ENCODE measurements around the gene EFNA2. TPM values are rescaled to one million over a fixed set of nuclear protein-coding genes. Genes with fewer than 3 reads are reported as not detected.

Gene EFNA2
- total RNA-seq, 3 donors from 2014 or later (not counting 1 experiment from before 2014, with no cell fraction given) = not detected

- peak overlapping the region; percentile 47 for H3K4me3 Mint-ChIP-seq
- WGBS (ENCODE audit: insufficient coverage) = 14% methylated on average over 78 of the region's 84 CpGs
- peaks cover 21 to 35% of the 10 kb centered on the region in 2 donors for H3K4me1 Mint-ChIP-seq
- Histone ChIP-seq H3K9me3 (ENCODE audit: control insufficient read depth, insufficient read depth, low read length) (no peaks in the 10 kb centered on the region), H3K27ac (ENCODE audit: low read length) (no peak overlapping the region), H3K27me3 (ENCODE audit: control insufficient read depth, insufficient read depth, low read length) (peaks cover 18% of the 10 kb centered on the region), H3K4me1 (ENCODE audit: control insufficient read depth, insufficient read depth, low read length) (peaks cover 64% of the 10 kb centered on the region), H3K36me3 (ENCODE audit: control insufficient read depth, insufficient read depth, low read length) (peaks cover 5% of the 10 kb centered on the region), H3K4me3 (ENCODE audit: low read length) (no peak overlapping the region)
- ATAC-seq (peak; percentile 65 to 82 (median 65)), DNase-seq (peak; percentile 94 to 98)
- no peaks in the 10 kb centered on the region for H3K9me3 Mint-ChIP-seq
- peak; percentile 96 for TF ChIP-seq CTCF (IDR thresholded peaks at IDR 0.05)
- peaks cover 10 to 14% of the 10 kb centered on the region in 2 donors for H3K27me3 Mint-ChIP-seq (ENCODE audit: low read depth in 2 of 2)
- H3K27ac Mint-ChIP-seq = peak overlapping the region in 1 of 2 donors; percentile 86
- H3K36me3 Mint-ChIP-seq = no peaks in the 10 kb centered on the region
- intact Hi-C loops (cut with micrococcal nuclease) = loop anchor here (2.0 to 10.0 kb wide), 2 partner anchors 135 to 315 kb away; partner anchors contain the start of gene ARID3A
Observed at GRCh38 chr19:1239796-1240737, 45.6 kb upstream of the EFNA2 start.

- Mint-ChIP-seq H3K9me3 (no peaks in the 10 kb centered on the region), H3K4me3 (peak overlapping the region; percentile 95), H3K27ac (peak overlapping the region; percentile 86 to 89), H3K27me3 (ENCODE audit: low read depth in 2 of 2) (peaks cover 10 to 14% of the 10 kb centered on the region in 2 donors), H3K4me1 (peaks cover 21 to 35% of the 10 kb centered on the region in 2 donors), H3K36me3 (no peaks in the 10 kb centered on the region)
- peaks cover 69% of the 10 kb centered on the region for H3K4me1 ChIP-seq (ENCODE audit: control insufficient read depth, insufficient read depth, low read length)
- H3K9me3 ChIP-seq (ENCODE audit: control insufficient read depth, insufficient read depth, low read length) = no peaks in the 10 kb centered on the region
- peaks cover 5% of the 10 kb centered on the region for H3K36me3 ChIP-seq (ENCODE audit: control insufficient read depth, insufficient read depth, low read length)
- intact Hi-C loops (cut with micrococcal nuclease) = loop anchor here (2.0 to 10.0 kb wide), 2 partner anchors 136 to 316 kb away; partner anchors contain the start of gene ARID3A
- no peak for TF ChIP-seq CTCF (IDR thresholded peaks at IDR 0.05)
- no peak overlapping the region for H3K4me3 ChIP-seq (ENCODE audit: low read length)
- H3K27me3 ChIP-seq (ENCODE audit: control insufficient read depth, insufficient read depth, low read length) = peaks cover 18% of the 10 kb centered on the region
- 75% methylated on average over 15 of the region's 15 CpGs for WGBS (ENCODE audit: insufficient coverage)
- H3K27ac ChIP-seq (ENCODE audit: low read length) = no peak overlapping the region
- DNase-seq = peak in 1 of 2 donors; percentile 29
- ATAC-seq = no peak
Observed at GRCh38 chr19:1240925-1241324, 44.7 kb upstream of the EFNA2 start.

DNA sequence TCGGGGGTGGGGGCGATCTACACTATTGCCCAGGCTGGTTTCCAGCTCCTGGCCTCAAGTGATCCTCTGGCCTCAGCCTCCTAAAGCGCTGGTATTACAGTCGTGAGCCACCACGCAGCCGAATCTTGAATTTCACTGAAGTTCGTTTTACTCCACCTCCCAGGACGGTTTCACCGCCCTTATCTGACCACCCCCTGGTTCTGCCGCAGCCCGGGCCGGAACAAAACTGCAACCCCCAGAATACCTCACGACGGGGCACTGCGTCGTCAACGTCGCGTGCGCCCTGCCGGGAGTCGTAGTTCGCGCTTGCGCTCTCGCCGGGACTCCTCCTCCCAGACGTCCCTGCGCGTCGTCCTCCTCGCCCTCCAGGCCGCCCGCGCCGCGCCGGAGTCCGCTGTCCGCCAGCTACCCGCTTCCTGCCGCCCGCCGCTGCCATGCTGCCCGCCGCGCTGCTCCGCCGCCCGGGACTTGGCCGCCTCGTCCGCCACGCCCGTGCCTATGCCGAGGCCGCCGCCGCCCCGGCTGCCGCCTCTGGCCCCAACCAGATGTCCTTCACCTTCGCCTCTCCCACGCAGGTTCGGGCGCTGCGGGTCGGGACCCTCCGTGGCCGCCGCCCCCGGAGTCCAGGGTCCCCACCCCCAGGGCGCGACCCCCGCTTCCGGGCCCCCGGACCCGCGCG is 44.1 kb upstream of the EFNA2 start, which contains the start of gene ATP5F1D:
Gene ATP5F1D (plus strand): TSS at position 335 of the 679 bp plus-strand sequence. CDS start 100 bp downstream, at position 435.
- H3K9me3 Mint-ChIP-seq = no peaks in the 10 kb centered on the region
- H3K4me3 ChIP-seq (ENCODE audit: low read length) = peak within 1 kb of the TSS; percentile 33
- peak within 1 kb of the TSS; percentile 86 to 89 for H3K27ac Mint-ChIP-seq
- peaks cover 10 to 14% of the 10 kb centered on the region in 2 donors for H3K27me3 Mint-ChIP-seq (ENCODE audit: low read depth in 2 of 2)
- no peaks in the 10 kb centered on the region for H3K36me3 Mint-ChIP-seq
- WGBS (ENCODE audit: insufficient coverage) = under 1% methylated on average over 79 of the region's 79 CpGs
- no peak within 1 kb of the TSS for H3K27ac ChIP-seq (ENCODE audit: low read length)
- H3K4me3 Mint-ChIP-seq = peak within 1 kb of the TSS; percentile 95
- intact Hi-C loops (cut with micrococcal nuclease) = loop anchor here (2.0 to 10.0 kb wide), 2 partner anchors 137 to 317 kb away; partner anchors contain the start of gene ARID3A
- peaks cover 5% of the 10 kb centered on the region for H3K36me3 ChIP-seq (ENCODE audit: control insufficient read depth, insufficient read depth, low read length)
- H3K27me3 ChIP-seq (ENCODE audit: control insufficient read depth, insufficient read depth, low read length) = peaks cover 12% of the 10 kb centered on the region
- DNase-seq = peak; percentile 88 to 97
- peak; percentile 71 to 81 (median 74) for ATAC-seq
- H3K9me3 ChIP-seq (ENCODE audit: control insufficient read depth, insufficient read depth, low read length) = no peaks in the 10 kb centered on the region
- H3K4me1 Mint-ChIP-seq = peaks cover 21 to 35% of the 10 kb centered on the region in 2 donors
- no peak for TF ChIP-seq CTCF (IDR thresholded peaks at IDR 0.05)
- H3K4me1 ChIP-seq (ENCODE audit: control insufficient read depth, insufficient read depth, low read length) = peaks cover 69% of the 10 kb centered on the region

Data from natural killer cell (primary cell).